NCI-H345 treated with DMSO at 0.1 percent for 48 hours (cell line): ENCODE data around the gene CFAP73.

Experiments
- DNase-seq: peaks from one replicate; lab custom pipeline; 2025; ENCODE audit not compliant: unreplicated experiment; lab: John Stamatoyannopoulos, UW

CFAP73 gene

GRCh38 chr12:113119980-113120669 lies 29.4 kb upstream of the CFAP73 start:
- DNase-seq: no peak

DNA sequence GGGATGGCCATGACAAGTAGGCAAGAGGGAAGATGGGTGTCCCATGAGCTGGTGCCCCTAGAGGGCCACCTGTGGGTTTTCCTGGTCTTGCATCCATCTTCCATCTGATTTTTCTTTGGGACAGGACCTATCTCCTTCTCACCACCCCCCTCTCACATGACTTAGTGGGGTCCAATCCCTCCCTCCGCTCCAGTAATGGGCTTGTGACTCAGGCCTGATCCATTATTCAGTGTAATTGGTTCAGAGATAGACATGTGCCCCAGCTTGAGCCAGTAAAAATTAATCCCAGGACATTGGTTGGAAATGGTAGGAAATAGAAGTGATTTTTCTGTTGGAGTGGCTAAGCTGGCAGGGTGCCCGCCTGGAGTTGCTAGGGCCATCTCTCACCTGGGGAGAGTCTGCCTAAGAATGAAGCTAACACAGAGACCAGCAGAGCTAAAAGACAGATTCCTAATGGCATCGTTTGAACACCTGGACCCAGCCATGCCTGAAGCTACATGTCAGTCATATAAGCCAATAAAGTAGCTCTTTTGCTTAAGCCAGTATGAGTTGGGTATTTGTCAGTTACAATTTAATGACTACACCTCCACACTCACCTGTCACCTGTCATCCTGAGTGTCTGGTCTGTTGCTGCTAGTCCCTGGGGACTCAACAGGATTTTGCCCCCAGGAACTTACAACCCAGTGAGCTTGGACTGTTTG lies 28.7 kb upstream of the CFAP73 start:
- DNase-seq: peak; percentile 78

DNA sequence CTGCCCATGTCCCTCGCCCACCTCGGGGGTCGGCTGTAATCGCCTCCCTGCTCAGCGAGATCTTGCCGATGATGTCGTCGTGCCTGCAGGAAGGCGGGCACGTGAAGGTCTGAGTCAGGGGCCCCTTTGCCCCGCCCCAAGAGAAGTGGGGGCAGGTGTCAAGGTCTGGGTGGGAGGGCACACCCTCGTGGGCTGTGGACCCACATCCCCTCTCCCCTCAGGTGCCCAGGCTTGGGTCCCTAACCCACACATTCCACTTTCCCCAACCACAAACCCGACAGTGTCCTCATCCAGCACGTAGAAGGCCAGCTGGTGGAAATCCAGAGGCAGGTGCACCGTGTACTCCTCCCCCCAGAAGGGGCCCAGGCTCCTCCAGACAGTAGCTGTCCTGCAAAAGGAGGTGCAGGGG lies 21.7 kb upstream of the CFAP73 start:
- no peak for DNase-seq

DNA sequence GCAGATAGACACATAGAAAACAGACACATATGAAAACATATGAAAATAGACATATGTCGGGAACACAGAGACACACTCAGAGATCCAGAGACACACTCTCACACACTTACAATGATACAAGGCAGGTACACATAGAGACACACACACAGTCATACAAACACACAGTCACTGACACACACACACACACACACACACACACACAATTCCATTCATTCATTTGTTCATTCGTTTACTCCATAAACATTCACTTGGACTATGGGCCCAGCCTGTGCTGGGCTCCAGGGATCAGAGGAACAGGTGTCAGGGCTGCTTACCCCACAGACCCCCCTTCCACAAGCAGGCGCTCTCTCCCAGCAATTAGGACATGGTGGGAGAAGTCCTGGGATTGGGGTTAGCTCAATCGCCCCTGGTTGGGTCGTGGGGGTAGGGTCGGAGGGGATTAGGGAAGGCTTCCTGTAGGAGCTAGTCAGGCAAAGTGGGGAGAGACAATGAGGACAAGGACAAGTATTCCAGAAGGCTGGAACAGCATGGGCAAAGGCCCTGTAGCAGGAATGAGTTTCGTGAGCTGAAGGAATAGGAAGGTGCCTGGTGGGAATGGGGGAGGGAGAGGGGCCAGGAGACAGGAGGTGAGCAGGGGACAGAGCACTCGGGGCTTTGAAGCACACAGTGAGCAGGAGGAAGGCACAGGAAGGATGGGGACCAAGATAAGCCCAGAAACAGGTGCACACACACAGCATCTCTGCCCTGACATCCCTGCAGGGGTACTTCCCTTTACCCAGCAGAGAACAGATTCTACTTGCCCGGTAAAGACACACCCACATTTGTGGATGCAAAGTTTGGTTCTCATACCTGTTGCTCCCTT lies 20.5 kb upstream of the CFAP73 start:
- no peak for DNase-seq

DNA sequence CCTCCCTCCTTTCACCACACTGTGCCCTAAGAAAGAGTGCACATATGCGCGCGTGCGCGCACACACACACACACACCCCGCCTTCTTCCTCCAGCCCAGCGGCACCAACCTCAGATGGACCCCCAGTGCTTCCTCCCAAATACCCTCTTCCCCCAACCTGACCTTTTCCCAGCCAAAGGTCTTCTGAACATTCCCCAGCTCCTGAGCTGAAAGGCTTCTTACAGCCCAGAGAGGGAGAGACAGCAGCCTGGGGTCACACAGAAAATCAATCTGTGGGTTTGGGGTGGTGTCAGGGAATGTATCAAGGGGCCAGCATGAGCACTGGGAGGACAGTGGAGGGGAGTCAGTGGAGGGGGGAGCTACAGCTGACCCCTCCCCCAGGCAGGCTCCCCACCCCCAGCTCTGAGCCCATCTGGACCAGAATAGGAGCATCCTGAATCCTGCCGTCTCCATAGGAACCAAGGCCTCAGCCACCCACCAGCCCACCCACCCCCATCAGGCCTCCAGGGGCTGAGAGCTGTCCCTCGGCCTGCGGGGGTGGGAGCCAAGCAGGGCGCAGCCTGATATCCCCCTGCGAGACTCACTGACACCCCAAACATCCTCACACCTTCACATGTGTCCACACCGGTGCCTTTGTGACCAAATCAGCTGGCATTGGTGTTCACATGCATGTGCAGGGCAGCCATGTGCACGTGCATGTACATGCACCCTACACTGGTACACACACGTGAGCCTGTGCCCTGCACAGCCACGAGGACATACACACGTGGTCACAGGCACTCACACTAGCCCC lies 19.7 kb upstream of the CFAP73 start:
- no peak for DNase-seq

DNA sequence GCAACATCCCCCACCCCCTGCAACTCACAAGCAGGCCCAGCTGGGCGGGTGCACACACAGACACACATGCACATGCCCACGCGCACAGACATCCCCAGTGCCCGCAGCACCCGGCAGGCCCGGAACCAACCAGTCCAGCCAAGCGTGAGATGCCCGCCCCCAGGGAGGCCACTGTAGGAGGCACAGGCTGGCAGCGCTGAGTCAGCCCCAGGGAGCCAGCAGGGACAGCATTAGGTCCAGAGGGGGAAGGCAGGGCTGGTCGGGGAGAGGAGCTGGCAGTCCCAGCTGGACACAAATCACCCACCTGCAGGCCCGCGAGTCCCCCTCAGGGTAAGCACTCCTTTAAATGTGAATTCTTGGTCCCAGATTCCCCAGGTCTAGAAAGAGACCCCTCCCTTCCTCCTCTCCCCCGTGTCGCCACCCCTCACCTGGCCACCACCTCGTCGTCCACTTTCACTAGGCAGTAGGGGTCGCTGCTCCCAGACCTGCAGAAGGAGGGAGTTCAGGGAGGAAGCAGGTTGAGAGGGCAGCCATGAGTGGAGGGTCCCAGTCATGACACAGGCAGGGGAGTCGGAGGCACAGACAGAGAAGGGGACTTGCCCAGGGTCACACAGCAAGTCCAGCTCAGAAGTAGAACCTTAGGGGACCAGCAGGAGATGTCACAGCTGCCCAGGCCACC lies 18.9 kb upstream of the CFAP73 start:
- DNase-seq: no peak

DNA sequence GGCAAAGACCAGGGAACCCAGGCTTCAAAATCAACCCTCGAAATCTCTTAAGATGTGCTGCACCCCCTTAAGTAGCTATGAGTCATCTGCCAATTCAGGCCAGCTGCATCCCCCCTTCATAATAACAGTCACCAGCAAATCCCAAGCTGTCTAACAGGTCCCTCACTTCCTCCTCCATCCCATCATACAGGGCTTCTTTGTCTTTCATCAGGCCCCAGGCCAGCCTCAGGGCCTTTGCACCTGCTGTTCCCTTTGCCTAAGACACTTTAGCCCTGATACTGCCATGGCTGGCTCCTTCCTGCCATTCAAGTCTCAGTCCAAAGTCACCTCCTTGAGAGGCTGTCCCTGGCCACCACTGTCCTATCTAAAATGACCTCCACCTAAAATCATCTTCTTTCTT lies 18.0 kb upstream of the CFAP73 start:
- DNase-seq: no peak

DNA sequence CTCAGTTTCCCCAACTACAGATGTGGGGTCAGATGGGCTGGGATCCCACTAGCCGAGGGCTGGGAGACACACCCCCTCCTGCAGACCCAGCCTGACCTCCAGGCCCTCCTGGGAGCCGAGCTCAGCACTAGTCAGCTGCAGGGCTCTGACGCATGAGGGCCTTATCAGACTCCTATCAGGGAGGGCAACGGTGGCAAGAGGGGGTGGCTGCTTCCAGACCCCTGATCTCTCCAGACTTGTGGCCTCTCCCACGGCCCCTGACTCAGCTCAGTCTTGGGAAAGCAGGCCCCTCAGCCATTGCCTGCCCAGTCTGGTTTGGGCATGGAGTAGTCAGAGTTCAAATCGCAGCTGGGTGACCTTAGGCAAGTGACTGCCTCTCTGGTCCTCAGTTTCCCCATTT lies 16.5 kb upstream of the CFAP73 start:
- DNase-seq: no peak

GRCh38 chr12:113133666-113134065 lies 15.9 kb upstream of the CFAP73 start:
- DNase-seq: no peak

DNA sequence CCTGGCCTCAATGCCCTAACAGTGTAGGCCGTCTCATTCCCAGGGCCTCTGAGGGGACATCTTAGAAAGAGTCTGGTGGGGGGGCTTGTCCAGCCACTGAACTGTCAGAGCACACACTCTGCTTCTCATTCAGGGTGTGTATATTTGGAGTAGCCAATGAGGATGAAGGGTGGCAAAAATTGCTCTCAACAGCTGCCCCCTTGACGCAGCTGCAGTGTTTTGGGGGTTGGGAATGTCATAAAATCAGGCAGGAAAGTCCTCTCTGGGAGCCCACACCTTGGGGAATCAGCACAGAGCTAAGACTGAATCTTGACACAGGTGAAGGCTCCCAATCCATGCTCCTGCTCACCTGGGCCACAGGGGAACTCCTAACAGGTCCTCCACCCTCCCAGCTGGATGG lies 15.5 kb upstream of the CFAP73 start:
- DNase-seq: no peak

- DNase-seq: peak; percentile 11
These were observed 15.0 kb upstream of the CFAP73 start for GRCh38 chr12:113134521-113134951.

DNA sequence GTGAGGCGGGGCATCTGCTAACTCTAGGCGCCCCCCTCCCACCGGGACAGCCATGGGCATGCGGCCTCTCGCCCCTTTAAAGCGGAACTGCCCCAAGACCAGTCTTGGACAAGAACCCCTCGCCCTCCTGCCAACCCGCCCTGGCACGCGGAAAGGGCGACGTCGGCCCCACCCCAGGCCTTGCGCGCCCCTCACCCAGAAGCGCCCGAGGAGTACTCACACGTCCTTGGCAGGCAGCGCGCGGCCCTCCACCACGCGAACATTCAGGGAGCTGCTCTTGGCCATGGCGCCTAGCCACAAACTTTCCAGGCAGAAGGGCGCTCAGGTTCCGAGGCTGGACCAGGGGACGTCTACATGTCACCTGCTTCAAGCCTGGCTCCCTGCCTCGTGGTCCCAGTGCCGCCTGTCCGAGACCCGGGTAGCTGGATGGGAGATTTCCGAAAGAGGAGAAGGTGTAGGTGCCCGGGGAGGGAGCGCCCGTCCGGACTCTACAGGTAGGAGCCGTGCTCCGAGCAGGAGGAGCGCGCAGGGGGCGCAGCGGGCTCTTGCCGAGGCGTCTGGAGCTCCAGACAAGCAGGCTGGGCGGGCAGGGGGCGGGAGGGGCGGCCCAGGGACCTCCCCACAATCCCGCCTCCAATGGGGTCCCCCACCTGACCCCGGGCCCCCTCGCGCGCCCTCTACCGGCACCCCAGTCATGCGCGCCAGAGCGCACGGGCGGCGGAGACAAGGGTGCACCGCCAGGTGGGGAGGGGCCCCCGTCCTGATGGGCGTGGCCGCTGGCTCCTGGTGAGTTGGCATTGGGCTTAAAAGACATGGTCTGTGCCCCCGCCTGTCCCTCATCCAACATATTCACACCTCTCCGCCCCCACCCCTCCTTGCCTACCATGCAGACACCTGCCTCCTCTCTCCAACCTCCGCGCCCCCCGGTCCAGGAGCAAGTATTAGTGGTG lies 14.1 kb upstream of the CFAP73 start, which contains the start of gene RASAL1:
Gene RASAL1, minus strand, starts transcription at position 584 of the 950 bp plus-strand sequence. Its CDS starts 299 bp downstream, at position 285.
- peak; percentile 82 for DNase-seq

DNA sequence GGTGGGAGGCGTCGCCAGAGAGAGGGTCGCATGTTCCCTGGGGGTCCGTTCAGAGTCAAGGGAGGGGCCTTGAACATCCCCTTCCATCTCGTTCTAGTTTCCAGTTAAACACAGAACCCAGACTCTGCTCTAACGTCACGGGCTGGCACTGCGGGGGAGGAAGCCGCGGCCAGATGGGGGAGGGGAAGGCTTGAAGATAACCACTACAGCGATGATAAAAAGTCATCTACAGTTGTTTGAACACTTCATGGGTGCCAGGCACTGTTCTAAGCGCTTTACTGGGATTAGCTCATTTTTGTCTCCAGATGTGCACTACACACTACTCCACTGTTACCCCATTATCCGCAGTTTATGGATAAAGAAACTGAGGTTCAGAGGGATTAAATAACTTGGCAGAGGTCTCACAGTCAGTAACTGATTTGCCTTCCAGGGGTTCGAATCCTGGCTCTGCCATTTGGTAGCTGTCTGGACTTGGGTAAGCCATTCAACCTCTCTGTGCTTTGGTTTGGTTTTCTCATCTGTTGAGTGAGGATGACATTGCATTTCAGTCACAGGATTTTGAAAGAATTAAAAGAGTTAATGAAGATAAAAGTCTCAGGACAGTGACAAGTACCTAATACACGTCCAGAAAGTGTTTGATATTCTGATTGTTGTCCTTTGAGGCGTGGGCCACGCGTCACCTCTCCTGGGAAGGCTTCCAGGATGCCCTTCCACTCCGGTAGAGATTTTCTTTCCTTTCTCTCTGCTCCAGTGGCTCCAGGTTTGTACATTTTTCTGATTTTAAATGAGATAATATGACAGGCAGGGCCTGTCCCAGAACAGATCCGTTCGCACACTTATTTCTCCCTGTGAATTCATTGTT lies 13.2 kb upstream of the CFAP73 start:
- peak; percentile 26 for DNase-seq

- no peak for DNase-seq
These were observed 12.5 kb upstream of the CFAP73 start for GRCh38 chr12:113136990-113137511.

DNA sequence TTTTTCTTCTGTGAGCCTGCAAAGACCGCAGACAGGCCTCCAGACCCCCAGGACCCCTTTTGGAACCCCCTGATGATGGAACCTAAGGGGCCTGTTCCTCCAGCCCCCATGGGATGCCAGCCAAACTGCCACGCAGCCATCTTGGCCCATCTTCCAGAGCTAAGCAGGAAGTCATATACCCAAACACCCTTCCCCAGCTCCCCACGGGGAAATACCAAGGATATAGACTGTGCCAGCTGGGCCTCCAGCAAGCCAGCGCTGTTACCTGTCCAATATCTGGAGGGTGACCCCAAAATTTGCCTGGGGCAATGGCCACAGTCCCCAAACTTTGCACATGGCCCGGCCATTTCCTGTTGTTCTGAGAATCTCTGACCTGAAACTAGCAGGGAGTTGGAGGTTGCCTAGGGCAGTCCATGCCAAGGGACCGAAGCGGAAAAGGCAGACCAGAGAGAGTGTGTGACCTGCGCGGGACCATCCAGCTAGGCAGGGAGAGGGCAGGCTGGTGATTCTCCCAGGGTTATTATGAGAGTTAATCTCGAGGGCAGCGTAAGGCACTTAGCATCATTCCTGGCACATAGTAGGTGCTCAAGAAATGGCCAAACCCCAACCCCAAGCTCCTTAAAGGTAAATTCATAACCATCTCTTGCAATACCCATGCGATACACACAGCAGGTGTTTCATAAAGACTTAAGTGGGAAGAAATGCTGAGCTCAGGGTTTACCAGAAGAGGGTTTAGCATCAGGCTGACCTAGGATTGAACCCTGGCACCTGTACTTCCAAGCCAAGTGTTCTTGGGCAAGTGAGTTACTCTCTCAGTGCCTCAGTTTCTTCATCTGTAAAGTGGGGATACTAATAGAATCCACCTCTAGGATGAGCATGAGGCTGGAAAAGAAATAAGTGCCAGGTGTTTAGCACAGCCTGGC lies 11.4 kb upstream of the CFAP73 start:
- DNase-seq: no peak

GRCh38 chr12:113138826-113139225 lies 10.7 kb upstream of the CFAP73 start:
- no peak for DNase-seq

DNA sequence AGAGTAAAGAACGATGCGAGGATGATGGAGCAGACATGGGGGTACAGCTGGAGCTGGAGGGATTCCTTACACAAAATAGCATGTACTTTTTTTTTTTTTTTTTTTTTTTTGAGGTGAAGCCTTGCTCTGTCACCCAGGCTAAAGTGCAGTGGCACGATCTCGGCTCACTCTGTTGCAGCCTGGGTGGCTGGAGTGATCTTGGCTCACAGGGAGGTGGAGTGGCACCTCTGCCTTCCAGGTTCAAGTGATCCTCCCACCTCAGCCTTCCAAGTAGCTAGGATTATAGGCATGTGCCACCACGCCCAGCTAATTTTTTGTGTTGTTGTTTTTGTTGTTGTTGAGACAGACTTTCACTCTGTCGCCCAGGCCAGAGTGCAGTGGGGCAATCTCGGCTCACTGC lies 8.8 kb upstream of the CFAP73 start:
- DNase-seq: no peak
